Measurements from ENCODE around the gene ZNF548. TPM values are rescaled to one million over a fixed set of nuclear protein-coding genes. Genes with fewer than 3 reads are reported as not detected.
"Not testable (repeated sequence)": the region's sequence is repeated elsewhere in the genome, so short reads cannot be mapped to it uniquely, and the experiment has no call there.

The ZNF548 gene
- total RNA-seq, 1 experiment from 2014 or later, result 13.0 TPM

GRCh38 chr19:57374179-57374578 lies 15.5 kb upstream of the ZNF548 start:
- H3T11ph ChIP-seq (ENCODE audit: low read length), result no peak overlapping the region
- H3K9ac ChIP-seq (ENCODE audit: extremely low read depth, insufficient read length, low read length), result no peak overlapping the region
- H3K9me3 Mint-ChIP-seq, result peaks cover 46 to 55% of the 10 kb centered on the region in 2 experiments
- H3K18ac ChIP-seq (ENCODE audit: insufficient read length, low read depth, low read length), result no peak overlapping the region
- H2BK15ac ChIP-seq (ENCODE audit: low read depth, low read length), result no peak overlapping the region
- H3K79me2 ChIP-seq (ENCODE audit: insufficient read depth, low read length), result no peaks in the 10 kb centered on the region
- no peak overlapping the region for H3K56ac ChIP-seq (ENCODE audit: insufficient read length, low read depth, low read length)
- H3K14ac ChIP-seq (ENCODE audit: insufficient read depth, low read length), result no peak overlapping the region
- H3K27me3 Mint-ChIP-seq (ENCODE audit: low read depth), result no peaks in the 10 kb centered on the region; the same call in 1 of the 2 replicates
- H2AK5ac ChIP-seq (ENCODE audit: insufficient read length, low read length), result no peak overlapping the region
- no peaks in the 10 kb centered on the region for H3K79me1 ChIP-seq (ENCODE audit: insufficient read depth, low read depth, low read length, poor library complexity, severe bottlenecking)
- no peak overlapping the region for H3K27ac ChIP-seq (ENCODE audit: insufficient read length, low read depth, low read length)
- no peak overlapping the region for H3K4ac ChIP-seq (ENCODE audit: low read depth, low read length)
- TF ChIP-seq CTCF (conservative IDR thresholded peaks at IDR 0.05), result no peak
- H3K4me2 ChIP-seq (ENCODE audit: insufficient read depth, insufficient read length, low read length), result no peak overlapping the region
- no peak overlapping the region for H3K27ac Mint-ChIP-seq
- no peak overlapping the region for H4K5ac ChIP-seq (ENCODE audit: insufficient read length, low read depth, low read length)
- no peak overlapping the region for H4K91ac ChIP-seq (ENCODE audit: insufficient read length, low read depth, low read length)
- no peak overlapping the region for H3K23ac ChIP-seq (ENCODE audit: insufficient read length, low read depth, low read length)
- no peaks in the 10 kb centered on the region for H4K20me1 ChIP-seq (ENCODE audit: control insufficient read depth, insufficient read depth, insufficient read length)
- H3K9me3 ChIP-seq (ENCODE audit: control insufficient read depth, low read depth, low read length), result peaks cover 31% of the 10 kb centered on the region
- no peak overlapping the region for H2BK20ac ChIP-seq (ENCODE audit: low read depth, low read length, poor library complexity, severe bottlenecking)
- no peaks in the 10 kb centered on the region for H3K27me3 ChIP-seq (ENCODE audit: insufficient read depth, low read length)
- DNase-seq, result no peak
- H3K4me1 Mint-ChIP-seq, result no peaks in the 10 kb centered on the region
- no CpG with 5 or more reads among the region's 6 CpGs for WGBS (ENCODE audit: extremely low coverage, insufficient read length, low lambda C conversion rate)
- H3K4me3 Mint-ChIP-seq, result no peak overlapping the region
- no peak overlapping the region for H2BK120ac ChIP-seq (ENCODE audit: low read depth, low read length, poor library complexity, severe bottlenecking)
- H2BK12ac ChIP-seq (ENCODE audit: insufficient read length, low read depth, low read length), result no peak overlapping the region
- H3K4me1 ChIP-seq (ENCODE audit: insufficient read depth, low read length), result no peaks in the 10 kb centered on the region
- H3K23me2 ChIP-seq (ENCODE audit: insufficient read length, low read depth, low read length, poor library complexity, severe bottlenecking), result no peaks in the 10 kb centered on the region
- H3K36me3 Mint-ChIP-seq (ENCODE audit: insufficient read depth in 1 of 3, low read depth in 3 of 3), result peaks cover 60 to 72% (median 68%) of the 10 kb centered on the region in 3 experiments
- no peak overlapping the region for H2BK5ac ChIP-seq (ENCODE audit: insufficient read length, low read length)
- no peak overlapping the region for H4K8ac ChIP-seq (replicated peaks; ENCODE audit: insufficient read length, low read depth, low read length)
- H2AFZ ChIP-seq (ENCODE audit: low read length), result no peak overlapping the region

- not testable (repeated sequence) for H3K4me1 ChIP-seq (ENCODE audit: insufficient read depth, low read length); H3K27me3 ChIP-seq (ENCODE audit: insufficient read depth, low read length); H2BK15ac ChIP-seq (ENCODE audit: low read depth, low read length); H3T11ph ChIP-seq (ENCODE audit: low read length); H3K27me3 Mint-ChIP-seq (ENCODE audit: low read depth); H3K4me2 ChIP-seq (ENCODE audit: insufficient read depth, insufficient read length, low read length); H3K23ac ChIP-seq (ENCODE audit: insufficient read length, low read depth, low read length); H2BK12ac ChIP-seq (ENCODE audit: insufficient read length, low read depth, low read length); H3K9ac ChIP-seq (ENCODE audit: extremely low read depth, insufficient read length, low read length); H2BK120ac ChIP-seq (ENCODE audit: low read depth, low read length, poor library complexity, severe bottlenecking); H2AFZ ChIP-seq (ENCODE audit: low read length); DNase-seq; H3K23me2 ChIP-seq (ENCODE audit: insufficient read length, low read depth, low read length, poor library complexity, severe bottlenecking); H3K56ac ChIP-seq (ENCODE audit: insufficient read length, low read depth, low read length); H3K27ac Mint-ChIP-seq; H2AK5ac ChIP-seq (ENCODE audit: insufficient read length, low read length); H4K20me1 ChIP-seq (ENCODE audit: control insufficient read depth, insufficient read depth, insufficient read length); H4K5ac ChIP-seq (ENCODE audit: insufficient read length, low read depth, low read length); H2BK5ac ChIP-seq (ENCODE audit: insufficient read length, low read length); H4K91ac ChIP-seq (ENCODE audit: insufficient read length, low read depth, low read length); H3K79me1 ChIP-seq (ENCODE audit: insufficient read depth, low read depth, low read length, poor library complexity, severe bottlenecking); H3K14ac ChIP-seq (ENCODE audit: insufficient read depth, low read length); H3K18ac ChIP-seq (ENCODE audit: insufficient read length, low read depth, low read length); H3K4ac ChIP-seq (ENCODE audit: low read depth, low read length); H2BK20ac ChIP-seq (ENCODE audit: low read depth, low read length, poor library complexity, severe bottlenecking); H3K4me1 Mint-ChIP-seq; H4K8ac ChIP-seq (replicated peaks; ENCODE audit: insufficient read length, low read depth, low read length); H3K4me3 Mint-ChIP-seq; H3K79me2 ChIP-seq (ENCODE audit: insufficient read depth, low read length); H3K27ac ChIP-seq (ENCODE audit: insufficient read length, low read depth, low read length)
- no CpG with 5 or more reads among the region's 2 CpGs for WGBS (ENCODE audit: extremely low coverage, insufficient read length, low lambda C conversion rate)
- Mint-ChIP-seq H3K9me3 (peaks cover 49 to 58% of the 10 kb centered on the region in 2 experiments), H3K36me3 (ENCODE audit: insufficient read depth in 1 of 3, low read depth in 3 of 3) (peaks cover 58 to 72% (median 70%) of the 10 kb centered on the region in 3 experiments)
- H3K9me3 ChIP-seq (ENCODE audit: control insufficient read depth, low read depth, low read length), result peaks cover 31% of the 10 kb centered on the region
Measured at GRCh38 chr19:57374647-57375046, 15.0 kb upstream of the ZNF548 start.
